Esophagus muscularis mucosa (tissue), 4 donors: ENCODE measurements around the gene SETD1A. TPM values are rescaled to one million over a fixed set of nuclear protein-coding genes. Genes with fewer than 3 reads are reported as not detected.
A peak's percentile ranks its signal among the peaks of the same experiment; 100 is the strongest.

Source experiments
- DNase-seq: peaks from one replicate; pipeline ENCODE4 v3.0.0-alpha.2; 2017; ENCODE audit errors: extremely low spot score
- H3K27ac ChIP-seq, 4 donors: fragments of 200-600 bp; sonication (generic); replicated peaks in 1 of 4; 1 replicate in 3 of 4; 2 replicates in 1 of 4; pipeline ENCODE4 v1.5.1; 2016 to 2019; ENCODE audit warnings: mild to moderate bottlenecking in 1 of 4
- H3K27me3 ChIP-seq, 4 donors: fragments of 200-600 bp; sonication (generic); one replicate each; pipeline versions ENCODE4 v1.5.1 to v1.6.0; 2016 to 2019
- H3K36me3 ChIP-seq, 4 donors: fragments of 200-600 bp; sonication (generic); one replicate each; pipeline ENCODE4 v1.5.1; 2016 to 2019
- H3K4me1 ChIP-seq, 4 donors: fragments of 200-600 bp; sonication (generic); one replicate each; pipeline ENCODE4 v1.5.1; 2016 to 2019
- H3K4me3 ChIP-seq, 4 donors: fragments of 200-600 bp; sonication (generic); 1 replicate in 2 of 4; 2 replicates in 2 of 4; pipeline ENCODE4 v1.5.1; 2016 to 2019; ENCODE audit warnings: mild to moderate bottlenecking in 4 of 4, moderate library complexity in 1 of 4
- H3K9me3 ChIP-seq, 4 donors: fragments of 200-600 bp; sonication (generic); 1 replicate in 3 of 4; 2 replicates in 1 of 4; pipeline ENCODE4 v1.5.1; 2016 to 2019
- CTCF ChIP-seq, 3 experiments: fragments of 200-600 bp in 2 of 3; fragments of 450-650 bp in 1 of 3; sonication (generic) in 2 of 3; IDR thresholded peaks; one replicate each; pipeline ENCODE4 v1.5.1; 2017 to 2019; ENCODE audit warnings: antibody characterized with exemption in 3 of 3, mild to moderate bottlenecking in 2 of 3, moderate library complexity in 1 of 3
- EP300 ChIP-seq: sonication (generic); formaldehyde crosslinking; IDR thresholded peaks from one replicate; pipeline ENCODE4 v1.6.1; 2017; ENCODE audit warnings: antibody characterized with exemption
- POLR2A ChIP-seq: fragments of 450-650 bp; IDR thresholded peaks from one replicate; pipeline ENCODE4 v1.6.1; 2017; ENCODE audit warnings: antibody characterized with exemption, moderate library complexity, mild to moderate bottlenecking, low read depth
- POLR2AphosphoS5 ChIP-seq, 2 donors: sonication (generic); formaldehyde crosslinking; IDR thresholded peaks; one replicate each; pipeline ENCODE4 v1.6.1; 2017; ENCODE audit warnings: antibody characterized with exemption in 2 of 2
- WGBS: methylation state at CpG from one replicate; pipeline ENCODE4 v1.1.5; 2018; 5-methylcytosine and 5-hydroxymethylcytosine counted together
- intact Hi-C: fragments of 100-400 bp; cut with DNase I; formaldehyde crosslinking; loops from one replicate; pipeline ENCODE4 v1.15.1; 2023
- total RNA-seq, 4 donors: library from RNA; depleted of rRNA; stranded (reverse); fragments of >200 nt; gene quantifications; one replicate each; pipeline versions ENCODE4 v1.1.0 to v1.2.1, GENCODE V29; 2016

The SETD1A gene
- total RNA-seq, 4 donors from 2014 or later, result 7.1 to 25.4 (median 9.9) TPM

GRCh38 chr16:30996985-30997724 lies 39.6 kb downstream of the SETD1A start:
- 4% methylated on average over 20 of the region's 60 CpGs for WGBS
- intact Hi-C loops, result loop anchor here (5.0 kb wide), 1 partner anchor 35 kb away; the partner anchor contains the start of gene STX4

GRCh38 chr16:30997725-30998711 lies 40.5 kb downstream of the SETD1A start:
- Histone ChIP-seq H3K4me1 (peaks cover 13 to 23% (median 20%) of the 10 kb centered on the region in 4 donors), H3K9me3 (no peaks in the 10 kb centered on the region), H3K36me3 (no peaks in the 10 kb centered on the region), H3K27ac (peak overlapping the region; percentile 80 to 87 (median 83)), H3K27me3 (peaks cover 0 to 7% (median 0%) of the 10 kb centered on the region in 4 donors), H3K4me3 (peak overlapping the region; percentile 60 to 70 (median 64))
- WGBS, result 51% methylated on average over 21 of the region's 21 CpGs
- intact Hi-C loops, result loop anchor here (5.0 kb wide), 1 partner anchor 34 kb away; the partner anchor contains the start of gene STX4
- TF ChIP-seq CTCF (IDR thresholded peaks at IDR 0.05) (no peak), POLR2A (no peak)
- DNase-seq, result no peak

More at GRCh38 chr16:30996985-30997724, 39.6 kb downstream of the SETD1A start:
- no peaks in the 10 kb centered on the region for H3K36me3 ChIP-seq
- peak overlapping the region; percentile 80 to 87 (median 83) for H3K27ac ChIP-seq
- H3K27me3 ChIP-seq, result peaks cover 0 to 5% (median 0%) of the 10 kb centered on the region in 4 donors
- peak; percentile 96 for DNase-seq
- peak overlapping the region; percentile 60 to 70 (median 64) for H3K4me3 ChIP-seq
- H3K4me1 ChIP-seq, result peaks cover 13 to 23% (median 20%) of the 10 kb centered on the region in 4 donors
- TF ChIP-seq EP300 (no peak), POLR2AphosphoS5 (IDR thresholded peaks at IDR 0.05) (peak; percentile 59 to 86)
- H3K9me3 ChIP-seq, result no peaks in the 10 kb centered on the region

- DNase-seq, result no peak
- Histone ChIP-seq H3K36me3 (no peaks in the 10 kb centered on the region), H3K4me1 (peaks cover 13 to 23% (median 20%) of the 10 kb centered on the region in 4 donors), H3K27ac (peak overlapping the region in 3 of 4 donors; percentile 80 to 87 (median 84)), H3K27me3 (peaks cover 0 to 7% (median 0%) of the 10 kb centered on the region in 4 donors), H3K4me3 (no peak overlapping the region), H3K9me3 (no peaks in the 10 kb centered on the region)
- intact Hi-C loops, result loop anchor here (5.0 kb wide), 1 partner anchor 33 kb away; the partner anchor contains the start of gene STX4
- TF ChIP-seq CTCF (IDR thresholded peaks at IDR 0.05), result no peak
- TF ChIP-seq POLR2AphosphoS5 (IDR thresholded peaks at IDR 0.05), result no peak
- no peak for TF ChIP-seq POLR2A
- no peak for TF ChIP-seq EP300
- WGBS, result 75% methylated on average over 6 of the region's 6 CpGs
Measured at GRCh38 chr16:30998852-30999761, 41.6 kb downstream of the SETD1A start.

- intact Hi-C loops, result no loop called here
- no peaks in the 10 kb centered on the region for H3K36me3 ChIP-seq
- H3K27me3 ChIP-seq, result peaks cover 0 to 7% (median 0%) of the 10 kb centered on the region in 4 donors
- H3K9me3 ChIP-seq, result no peaks in the 10 kb centered on the region
- WGBS, result 85% methylated on average over 17 of the region's 19 CpGs
- H3K27ac ChIP-seq, result no peak overlapping the region
- no peak overlapping the region for H3K4me3 ChIP-seq
- no peak for DNase-seq
- peaks cover 13 to 23% (median 20%) of the 10 kb centered on the region in 4 donors for H3K4me1 ChIP-seq
- TF ChIP-seq POLR2A (no peak), EP300 (no peak), CTCF (IDR thresholded peaks at IDR 0.05) (no peak), POLR2AphosphoS5 (IDR thresholded peaks at IDR 0.05) (no peak)
Measured at GRCh38 chr16:31000671-31001382, 43.3 kb downstream of the SETD1A start.
